ENCODE measurements around the gene MAEA.

The MAEA gene

GRCh38 chr4:1299301-1299860 lies 9.7 kb downstream of the MAEA start:
- TF ChIP-seq CREB5 (CRISPR knock-in tag; IDR thresholded peaks at IDR 0.05; ENCODE audit: low read depth) (no peak), ISL1 (CRISPR knock-in tag; IDR thresholded peaks at IDR 0.05) (no peak), ZNF565 (CRISPR knock-in tag; conservative IDR thresholded peaks at IDR 0.05; ENCODE audit: low read depth) (no peak), OSR1 (CRISPR knock-in tag; IDR thresholded peaks at IDR 0.05) (no peak), RARB (CRISPR knock-in tag; IDR thresholded peaks at IDR 0.05) (no peak), TSHZ2 (CRISPR knock-in tag; IDR thresholded peaks at IDR 0.05) (no peak), ZFP3 (CRISPR knock-in tag; IDR thresholded peaks at IDR 0.05) (no peak), PATZ1 (CRISPR knock-in tag; IDR thresholded peaks at IDR 0.05; ENCODE audit: borderline replicate concordance) (no peak), TOX (CRISPR knock-in tag; IDR thresholded peaks at IDR 0.05; ENCODE audit: borderline replicate concordance) (no peak), POU6F1 (CRISPR knock-in tag; IDR thresholded peaks at IDR 0.05; ENCODE audit: borderline replicate concordance, low read depth) (no peak), ZNF70 (CRISPR knock-in tag; IDR thresholded peaks at IDR 0.05) (no peak), CSDC2 (CRISPR knock-in tag; IDR thresholded peaks at IDR 0.05) (no peak), ARNTL (CRISPR knock-in tag; IDR thresholded peaks at IDR 0.05; ENCODE audit: borderline replicate concordance, low read depth) (no peak), TCF4 (CRISPR knock-in tag; IDR thresholded peaks at IDR 0.05; ENCODE audit: borderline replicate concordance) (no peak), ESRRG (CRISPR knock-in tag; IDR thresholded peaks at IDR 0.05) (no peak), SNAI2 (CRISPR knock-in tag; IDR thresholded peaks at IDR 0.05) (no peak), ZFP30 (CRISPR knock-in tag; IDR thresholded peaks at IDR 0.05) (no peak), GLIS3 (CRISPR knock-in tag; IDR thresholded peaks at IDR 0.05) (no peak), PPARA (CRISPR knock-in tag; IDR thresholded peaks at IDR 0.05; ENCODE audit: borderline replicate concordance) (no peak), CSRNP3 (CRISPR knock-in tag; IDR thresholded peaks at IDR 0.05) (no peak)
- ATAC-seq: no peak

- peak; percentile 68 for ATAC-seq
- TF ChIP-seq ISL1 (CRISPR knock-in tag; IDR thresholded peaks at IDR 0.05): no peak
- no peak for TF ChIP-seq BACH2 (CRISPR knock-in tag; IDR thresholded peaks at IDR 0.05; ENCODE audit: borderline replicate concordance)
- no peak for TF ChIP-seq ZFP3 (CRISPR knock-in tag; IDR thresholded peaks at IDR 0.05)
- TF ChIP-seq CSDC2 (CRISPR knock-in tag; IDR thresholded peaks at IDR 0.05): no peak
Measured at GRCh38 chr4:1300466-1301455, 11.1 kb downstream of the MAEA start.

All from SK-N-SH treated with all-trans-retinoic acid at 6 μM for 48 hours (cell line).